IgD-negative memory B cell (primary cell): ENCODE results near the gene PIP4P1. TPM values are rescaled to one million over a fixed set of nuclear protein-coding genes. Genes with fewer than 3 reads are reported as not detected.

Source experiments
- H3K27ac Mint-ChIP-seq, 3 donors: one replicate each; pipeline ENCODE4 v1.8.0; 2020 to 2022; ENCODE audit warnings: mild to moderate bottlenecking in 3 of 3, mixed read lengths in 3 of 3, moderate library complexity in 1 of 3
- H3K27me3 Mint-ChIP-seq: one replicate; pipeline ENCODE4 v1.8.0; 2021; ENCODE audit warnings: mixed read lengths
- H3K36me3 Mint-ChIP-seq: one replicate; pipeline ENCODE4 v1.8.0; 2020; ENCODE audit warnings: mild to moderate bottlenecking, mixed read lengths
- H3K4me1 Mint-ChIP-seq, 3 donors: one replicate each; pipeline ENCODE4 v1.8.0; 2020 to 2022; ENCODE audit warnings: mixed read lengths in 3 of 3, mild to moderate bottlenecking in 1 of 3
- H3K4me3 Mint-ChIP-seq, 4 donors: one replicate each; pipeline ENCODE4 v1.8.0; 2020 to 2022; ENCODE audit warnings: mild to moderate bottlenecking in 4 of 4, mixed read lengths in 4 of 4, moderate library complexity in 3 of 4
- H3K9me3 Mint-ChIP-seq, 3 donors: one replicate each; pipeline ENCODE4 v1.8.0; 2020 to 2021; ENCODE audit warnings: mixed read lengths in 3 of 3, mild to moderate bottlenecking in 1 of 3
- polyA plus RNA-seq: library from polyadenylated mRNA; unstranded; fragments of 300-500 nt; fragmentation: Illumina TruSeq; gene quantifications from one replicate; pipeline ENCODE4 v1.2.3, GENCODE V29; 2021

The PIP4P1 gene
- polyA plus RNA-seq, 1 donor from 2014 or later: 63.7 TPM

DNA sequence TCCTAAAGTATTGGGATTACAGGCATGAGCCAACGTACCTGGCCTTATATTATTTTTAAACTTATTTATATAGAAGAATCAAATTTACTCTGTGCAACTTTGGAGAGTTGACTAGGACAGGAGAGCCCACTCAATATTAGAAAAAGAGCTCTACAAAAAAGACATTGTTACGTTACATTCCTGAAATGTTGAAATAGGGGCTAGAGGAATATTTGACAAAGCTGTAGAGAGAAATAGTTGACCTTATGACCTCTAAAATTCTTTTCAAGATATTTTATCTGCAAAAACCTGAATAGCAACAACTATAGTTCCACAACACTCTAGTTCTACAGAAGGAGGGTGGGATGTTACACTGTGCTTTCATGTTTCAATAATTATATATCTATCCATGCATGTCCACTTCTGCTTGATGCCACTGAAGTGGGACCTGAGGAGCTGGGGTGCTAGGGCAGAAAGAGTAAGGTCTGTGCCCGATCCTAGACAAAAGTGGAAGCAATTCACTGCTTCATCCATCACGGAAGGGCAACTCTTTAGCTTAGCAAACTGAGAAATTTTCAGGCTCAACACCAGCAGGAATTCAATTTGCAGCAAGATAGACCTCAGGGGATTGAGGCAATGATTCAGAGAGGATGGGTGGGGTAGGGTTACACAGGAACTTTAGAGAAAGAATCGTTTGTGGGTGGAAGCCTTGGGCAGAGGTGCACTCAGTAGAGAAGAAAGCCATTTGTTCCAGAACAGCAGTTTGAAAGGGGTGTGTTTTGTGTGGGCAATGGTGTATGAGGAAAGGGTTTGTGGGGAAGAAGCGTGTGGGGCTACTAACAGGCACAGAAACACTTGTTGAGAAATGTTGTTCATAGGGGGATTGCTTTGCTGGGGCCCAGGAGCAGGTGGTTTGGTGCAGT, 28.1 kb upstream of the PIP4P1 start:
- Mint-ChIP-seq H3K36me3 (peaks cover 2% of the 10 kb centered on the region), H3K4me1 (peaks cover 40 to 59% (median 48%) of the 10 kb centered on the region in 3 donors), H3K27me3 (peaks cover 2% of the 10 kb centered on the region), H3K27ac (peak overlapping the region; percentile 4 to 92 (median 13)), H3K9me3 (no peaks in the 10 kb centered on the region), H3K4me3 (peak overlapping the region; percentile 25 to 77 (median 73))

DNA sequence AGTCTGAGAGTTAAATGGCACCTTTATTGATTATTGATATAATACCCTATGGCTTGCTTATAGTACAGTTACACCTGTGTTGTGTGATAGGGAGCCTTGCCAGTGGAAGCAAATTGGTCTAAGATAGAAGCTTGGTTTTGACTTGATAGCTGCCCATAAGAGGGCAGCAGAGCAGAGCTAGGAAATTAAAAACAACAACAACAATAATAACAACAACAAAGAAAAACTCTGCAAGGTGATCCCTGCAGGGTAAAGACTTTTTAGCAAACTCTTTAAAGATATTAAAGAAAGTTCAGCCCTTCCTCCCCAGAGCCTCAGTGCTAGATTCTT, 26.1 kb upstream of the PIP4P1 start:
- Mint-ChIP-seq H3K4me1 (peaks cover 32 to 49% (median 41%) of the 10 kb centered on the region in 3 donors), H3K27me3 (peaks cover 2% of the 10 kb centered on the region), H3K27ac (peak overlapping the region in 1 of 3 donors; percentile 20)

DNA sequence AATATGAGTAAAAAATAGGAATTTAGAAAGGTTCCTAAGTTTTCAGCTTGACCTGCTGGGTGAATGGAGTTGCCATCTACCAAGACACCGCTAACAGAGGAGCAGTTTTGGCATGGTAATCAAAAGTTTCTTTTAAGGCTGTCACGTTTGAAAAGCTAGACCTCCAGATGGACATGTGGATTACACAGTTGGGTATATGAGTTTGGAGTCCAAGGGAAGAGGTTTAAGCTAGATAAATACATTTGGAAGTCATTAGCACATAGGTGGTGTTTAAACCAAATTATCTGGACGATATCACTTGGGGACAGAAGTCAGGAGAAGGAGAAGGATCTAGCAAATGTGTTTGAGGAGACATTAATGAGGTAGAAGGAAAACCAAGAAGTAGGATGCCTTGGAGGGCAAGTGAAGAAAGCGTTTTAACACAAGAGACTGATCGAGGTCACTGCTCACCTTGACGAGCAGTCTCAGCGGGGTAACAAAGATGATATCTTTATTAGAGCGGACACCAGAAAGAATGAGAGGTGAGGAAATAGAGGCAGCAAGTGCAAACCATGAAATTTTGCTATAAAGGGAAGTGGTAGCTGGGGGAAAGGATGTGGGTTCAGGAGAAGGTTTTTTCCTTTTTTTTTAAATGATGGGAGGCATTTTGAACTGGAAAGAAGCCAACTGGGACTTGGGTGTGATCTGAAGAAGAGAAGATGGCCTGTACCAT, 25.6 kb upstream of the PIP4P1 start:
- Mint-ChIP-seq H3K36me3 (no peaks in the 10 kb centered on the region), H3K27me3 (peaks cover 2% of the 10 kb centered on the region), H3K27ac (no peak overlapping the region), H3K4me3 (peak overlapping the region in 2 of 4 donors; percentile 0 to 2), H3K9me3 (no peaks in the 10 kb centered on the region), H3K4me1 (peaks cover 32 to 45% (median 41%) of the 10 kb centered on the region in 3 donors)

More for the DNA sequence above, 26.1 kb upstream of the PIP4P1 start:
- H3K36me3 Mint-ChIP-seq: no peaks in the 10 kb centered on the region
- peak overlapping the region in 2 of 4 donors; percentile 0 to 88 for H3K4me3 Mint-ChIP-seq
- H3K9me3 Mint-ChIP-seq: no peaks in the 10 kb centered on the region

DNA sequence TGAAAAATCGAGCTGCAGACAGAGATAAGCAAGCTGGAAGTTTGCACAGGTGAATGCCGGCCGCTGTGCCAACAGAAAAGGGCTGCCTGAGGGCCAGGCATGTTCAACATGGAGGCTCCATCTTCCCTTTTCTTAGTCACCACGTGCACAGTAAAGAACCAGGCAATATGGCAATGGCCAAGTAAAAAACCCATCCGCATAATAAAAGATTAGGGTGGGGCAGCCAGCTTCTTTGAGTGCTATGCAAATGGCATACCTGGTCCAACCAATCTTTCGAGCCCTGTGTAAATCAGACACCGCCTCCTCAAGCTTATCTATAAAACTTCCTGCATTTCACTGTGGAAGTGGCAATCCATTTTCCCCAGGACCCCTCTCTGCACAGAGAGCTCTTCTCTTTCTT, 24.7 kb upstream of the PIP4P1 start:
- H3K27ac Mint-ChIP-seq: peak overlapping the region in 1 of 3 donors; percentile 44
- peaks cover 26 to 38% (median 35%) of the 10 kb centered on the region in 3 donors for H3K4me1 Mint-ChIP-seq
- H3K9me3 Mint-ChIP-seq: no peaks in the 10 kb centered on the region

DNA sequence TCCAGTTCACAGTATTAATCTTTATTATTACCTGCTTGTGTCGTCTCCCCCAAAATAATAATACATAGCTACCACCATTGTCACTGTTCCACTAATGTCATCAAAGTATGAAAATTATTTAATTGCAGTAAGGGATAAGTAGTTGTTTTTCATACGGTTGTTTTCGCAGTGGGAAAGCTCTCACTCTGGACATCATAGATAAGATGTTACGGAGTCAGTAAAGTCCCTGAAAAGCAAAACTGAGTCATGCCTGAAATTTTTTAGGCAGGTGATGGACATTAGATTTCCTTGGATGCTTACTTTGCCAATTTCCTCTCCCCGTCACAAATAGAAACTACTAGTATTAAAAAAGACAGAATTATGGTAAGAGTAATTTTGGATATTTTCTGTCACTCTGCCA, 21.1 kb upstream of the PIP4P1 start:
- Mint-ChIP-seq H3K9me3 (no peaks in the 10 kb centered on the region), H3K36me3 (peaks cover 6% of the 10 kb centered on the region), H3K4me3 (no peak overlapping the region), H3K27me3 (no peaks in the 10 kb centered on the region), H3K27ac (no peak overlapping the region), H3K4me1 (peaks cover 12 to 20% (median 12%) of the 10 kb centered on the region in 3 donors)

More for the DNA sequence above, 24.7 kb upstream of the PIP4P1 start:
- Mint-ChIP-seq H3K36me3 (no peaks in the 10 kb centered on the region), H3K4me3 (no peak overlapping the region), H3K27me3 (peaks cover 2% of the 10 kb centered on the region)

DNA sequence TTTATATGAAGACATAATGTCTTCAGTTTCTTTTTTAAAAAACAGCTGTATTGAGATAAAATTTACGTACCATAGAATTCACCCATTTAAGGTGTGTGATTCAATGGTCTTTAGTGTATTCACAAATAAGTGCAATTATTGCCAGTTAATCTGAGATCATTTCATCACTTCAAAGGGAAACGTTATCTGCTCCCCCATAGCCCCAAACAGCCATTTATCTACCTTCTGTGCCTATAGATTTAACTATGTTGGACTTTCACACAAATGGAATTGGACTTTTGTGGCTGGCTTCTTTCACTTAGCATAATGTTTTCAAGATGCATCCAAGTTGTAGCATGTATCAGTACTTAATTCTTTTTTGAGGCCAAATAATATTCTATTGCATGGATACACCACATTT, 17.7 kb upstream of the PIP4P1 start:
- no peak overlapping the region for H3K27ac Mint-ChIP-seq
- peaks cover 9 to 23% (median 14%) of the 10 kb centered on the region in 3 donors for H3K4me1 Mint-ChIP-seq
- peaks cover 14% of the 10 kb centered on the region for H3K36me3 Mint-ChIP-seq
- H3K9me3 Mint-ChIP-seq: no peaks in the 10 kb centered on the region
- H3K4me3 Mint-ChIP-seq: no peak overlapping the region
- H3K27me3 Mint-ChIP-seq: no peaks in the 10 kb centered on the region

DNA sequence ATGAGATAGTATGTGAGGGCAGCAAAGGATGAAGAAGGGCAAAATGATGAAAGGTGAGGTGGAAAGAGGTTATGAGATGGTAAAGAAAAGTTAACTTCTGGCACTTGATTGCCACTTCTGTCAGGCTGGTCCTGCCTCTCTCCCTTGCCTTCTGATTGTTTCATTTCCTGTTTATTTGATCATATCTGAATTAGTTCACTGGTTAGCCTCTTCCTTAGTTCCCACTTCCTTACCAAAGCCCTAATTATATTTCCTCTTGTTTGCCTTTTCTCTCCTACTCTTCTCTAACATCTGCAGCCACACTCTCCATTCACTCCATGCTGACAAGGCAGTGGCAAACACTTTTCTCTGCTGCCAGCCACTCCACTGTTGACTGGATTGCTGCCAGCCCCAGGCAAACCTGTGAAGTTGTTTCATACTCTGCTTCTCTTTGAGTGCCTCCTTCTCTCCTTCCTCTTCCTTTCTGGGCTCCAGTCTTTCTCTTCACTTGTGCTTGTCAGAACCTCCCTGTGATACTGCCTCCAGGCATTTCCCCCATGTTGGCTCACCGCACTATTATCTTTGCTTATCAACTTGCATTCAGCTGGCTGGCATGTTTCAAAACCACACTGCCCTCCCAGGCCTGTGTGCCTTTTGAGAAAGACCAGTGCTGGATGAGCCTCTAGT, 16.1 kb upstream of the PIP4P1 start:
- H3K36me3 Mint-ChIP-seq: peaks cover 15% of the 10 kb centered on the region

DNA sequence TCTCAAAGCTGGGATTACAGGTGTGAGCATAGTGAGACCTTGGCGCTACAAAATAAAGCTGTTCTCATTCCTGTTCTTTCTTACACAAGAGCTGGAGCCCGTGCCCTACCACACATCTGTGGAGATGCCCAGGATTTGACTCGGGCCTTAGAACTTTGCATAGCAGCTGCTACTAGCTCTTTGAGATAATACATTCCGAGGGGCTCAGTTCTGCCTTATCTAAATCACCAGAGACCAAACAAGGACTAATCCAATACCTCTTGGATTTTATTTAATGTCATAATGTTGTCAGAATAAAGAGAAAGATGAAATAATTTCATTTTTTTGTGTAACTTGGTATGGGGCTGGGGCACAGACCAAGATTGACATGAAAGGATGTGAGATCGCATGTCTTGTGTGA, 15.5 kb upstream of the PIP4P1 start:
- Mint-ChIP-seq H3K27me3 (no peaks in the 10 kb centered on the region), H3K27ac (peak overlapping the region; percentile 1 to 91 (median 10)), H3K36me3 (peaks cover 15% of the 10 kb centered on the region), H3K4me3 (peak overlapping the region; percentile 4 to 59 (median 38)), H3K4me1 (peaks cover 16 to 29% (median 21%) of the 10 kb centered on the region in 3 donors), H3K9me3 (no peaks in the 10 kb centered on the region)

More for the DNA sequence above, 16.1 kb upstream of the PIP4P1 start:
- Mint-ChIP-seq H3K4me3 (peak overlapping the region; percentile 4 to 83 (median 50)), H3K4me1 (peaks cover 10 to 23% (median 16%) of the 10 kb centered on the region in 3 donors), H3K27ac (peak overlapping the region; percentile 1 to 91 (median 10)), H3K27me3 (no peaks in the 10 kb centered on the region), H3K9me3 (no peaks in the 10 kb centered on the region)

DNA sequence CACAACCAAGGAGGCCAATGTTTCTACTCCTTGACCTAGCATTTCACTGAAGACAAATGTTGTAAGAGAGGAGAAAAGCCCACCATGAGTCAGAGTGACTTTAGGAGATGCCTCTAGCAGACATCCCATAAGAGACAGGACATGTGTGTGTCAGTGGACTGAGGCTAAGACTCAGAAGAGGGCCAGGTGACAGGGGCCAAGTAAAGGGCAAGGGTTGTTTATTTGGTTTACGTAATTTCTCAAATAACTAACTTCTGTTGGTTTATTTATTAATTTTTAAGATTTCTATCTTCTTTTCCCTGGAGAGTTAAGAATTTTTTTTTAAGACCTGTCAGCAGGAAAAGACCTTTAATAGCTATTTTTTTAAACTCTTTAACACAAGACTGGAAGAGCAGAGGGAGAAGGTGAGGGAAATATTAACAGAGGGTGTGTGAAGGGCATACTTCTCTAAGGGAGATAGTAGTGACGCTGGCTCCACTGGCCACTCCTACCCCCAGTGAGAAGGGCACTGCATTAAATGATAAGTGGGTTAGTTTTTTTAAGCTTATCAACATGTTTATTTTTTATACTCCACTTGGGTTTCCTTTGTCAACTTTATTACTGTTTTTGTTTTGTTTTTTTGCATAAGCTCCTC, 11.4 kb upstream of the PIP4P1 start:
- H3K36me3 Mint-ChIP-seq: peaks cover 16% of the 10 kb centered on the region
- H3K27me3 Mint-ChIP-seq: no peaks in the 10 kb centered on the region
- H3K9me3 Mint-ChIP-seq: no peaks in the 10 kb centered on the region
- H3K4me3 Mint-ChIP-seq: peak overlapping the region in 2 of 4 donors; percentile 70 to 82
- H3K4me1 Mint-ChIP-seq: peaks cover 35 to 40% (median 37%) of the 10 kb centered on the region in 3 donors
- H3K27ac Mint-ChIP-seq: peak overlapping the region in 1 of 3 donors; percentile 5

DNA sequence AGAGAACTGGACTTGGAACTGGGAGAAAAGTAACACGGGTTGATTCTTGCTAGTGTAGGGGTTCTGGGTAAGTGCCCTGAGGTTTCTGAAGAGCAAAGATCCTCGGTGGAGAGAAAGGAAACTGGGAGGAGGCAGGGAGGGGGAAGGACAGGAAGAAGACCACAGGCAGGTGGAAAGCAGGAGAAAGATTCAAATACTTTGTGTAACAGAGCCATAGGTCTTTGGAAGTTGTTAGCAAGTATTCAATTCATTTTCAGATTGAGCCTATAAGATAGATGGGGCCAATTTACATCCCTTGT, 9.3 kb upstream of the PIP4P1 start:
- no peaks in the 10 kb centered on the region for H3K27me3 Mint-ChIP-seq
- peaks cover 11% of the 10 kb centered on the region for H3K36me3 Mint-ChIP-seq
- H3K4me3 Mint-ChIP-seq: peak overlapping the region; percentile 93 to 100 (median 98)
- H3K4me1 Mint-ChIP-seq: peaks cover 24 to 30% (median 26%) of the 10 kb centered on the region in 3 donors
- H3K27ac Mint-ChIP-seq: peak overlapping the region; percentile 76 to 96 (median 76)
- no peaks in the 10 kb centered on the region for H3K9me3 Mint-ChIP-seq

DNA sequence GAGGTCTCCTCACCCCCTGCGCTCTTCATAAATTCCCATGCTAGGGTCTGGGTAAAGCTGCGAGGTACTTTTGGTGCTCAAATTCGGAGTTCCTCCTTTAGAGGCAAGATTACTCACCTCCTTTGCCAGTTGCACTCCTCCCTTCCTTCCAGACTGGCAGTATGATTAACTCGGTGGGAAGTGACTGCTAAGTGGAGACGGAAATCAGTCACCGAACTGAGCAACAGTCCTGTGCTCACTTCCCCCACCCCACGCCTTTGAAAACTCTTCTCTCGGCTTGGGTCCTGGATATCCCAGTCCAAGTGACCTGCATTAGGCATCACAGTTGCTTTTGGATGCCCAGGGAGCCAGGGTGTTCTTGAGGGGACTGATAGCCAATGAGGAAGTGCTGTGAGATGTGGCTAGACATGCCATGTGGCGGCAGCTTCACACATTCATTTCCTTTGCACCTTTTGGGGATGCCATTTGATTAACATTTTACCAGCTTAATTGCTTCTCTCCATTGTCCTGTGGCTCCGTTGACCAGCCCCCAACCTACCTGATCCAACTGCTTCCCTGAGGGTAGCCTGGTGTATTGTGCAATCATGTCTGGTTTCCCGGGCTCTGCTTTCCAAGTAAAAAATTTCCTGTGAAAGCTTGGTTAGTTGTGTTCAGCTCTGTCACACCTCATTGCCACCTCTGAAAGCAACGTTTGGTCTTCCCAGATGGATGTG, 8.8 kb upstream of the PIP4P1 start:
- Mint-ChIP-seq H3K36me3 (peaks cover 11% of the 10 kb centered on the region), H3K9me3 (no peaks in the 10 kb centered on the region), H3K27ac (peak overlapping the region; percentile 76 to 96 (median 76)), H3K4me3 (peak overlapping the region; percentile 93 to 100 (median 98)), H3K4me1 (peaks cover 23 to 30% (median 26%) of the 10 kb centered on the region in 3 donors), H3K27me3 (no peaks in the 10 kb centered on the region)

DNA sequence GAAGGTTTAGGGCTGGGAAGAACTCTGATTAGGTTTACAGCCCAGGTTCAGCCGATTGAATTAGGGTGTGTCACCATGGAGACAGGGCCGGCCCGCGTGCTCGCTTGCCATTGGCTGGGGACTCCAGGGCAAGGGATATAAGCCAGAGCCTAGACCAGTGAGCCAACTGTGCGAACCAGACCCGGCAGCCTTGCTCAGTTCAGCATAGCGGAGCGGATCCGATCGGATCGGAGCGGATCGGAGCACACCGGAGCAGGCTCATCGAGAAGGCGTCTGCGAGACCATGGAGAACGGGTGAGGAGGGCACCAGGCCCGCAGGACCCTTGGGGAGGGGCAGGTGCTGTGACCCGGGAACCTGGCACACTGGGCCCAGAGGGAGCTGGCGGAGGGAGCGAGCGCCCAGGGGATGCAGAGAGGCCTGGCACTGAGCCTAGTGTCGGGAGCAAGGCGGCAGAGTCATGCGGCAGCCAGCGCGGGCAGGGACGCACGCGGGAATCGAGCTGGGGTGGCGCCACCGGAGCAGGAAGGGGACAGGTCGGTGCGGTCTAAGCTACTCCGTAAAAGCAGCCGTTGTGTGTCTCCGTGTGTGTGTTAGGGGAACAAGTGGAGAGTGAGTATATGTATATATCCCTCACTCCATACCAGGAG, 8.1 kb upstream of the PIP4P1 start, which contains the start of gene PNP:
TSS of gene PNP (plus strand) at position 165 of the 648 bp plus-strand sequence. CDS start at position 284, 119 bp downstream.
- Mint-ChIP-seq H3K4me1 (peaks cover 26 to 30% (median 27%) of the 10 kb centered on the region in 3 donors), H3K9me3 (no peaks in the 10 kb centered on the region), H3K27me3 (no peaks in the 10 kb centered on the region), H3K36me3 (peaks cover 10% of the 10 kb centered on the region), H3K27ac (peak within 1 kb of the TSS; percentile 76 to 96 (median 76)), H3K4me3 (peak within 1 kb of the TSS; percentile 93 to 100 (median 98))

DNA sequence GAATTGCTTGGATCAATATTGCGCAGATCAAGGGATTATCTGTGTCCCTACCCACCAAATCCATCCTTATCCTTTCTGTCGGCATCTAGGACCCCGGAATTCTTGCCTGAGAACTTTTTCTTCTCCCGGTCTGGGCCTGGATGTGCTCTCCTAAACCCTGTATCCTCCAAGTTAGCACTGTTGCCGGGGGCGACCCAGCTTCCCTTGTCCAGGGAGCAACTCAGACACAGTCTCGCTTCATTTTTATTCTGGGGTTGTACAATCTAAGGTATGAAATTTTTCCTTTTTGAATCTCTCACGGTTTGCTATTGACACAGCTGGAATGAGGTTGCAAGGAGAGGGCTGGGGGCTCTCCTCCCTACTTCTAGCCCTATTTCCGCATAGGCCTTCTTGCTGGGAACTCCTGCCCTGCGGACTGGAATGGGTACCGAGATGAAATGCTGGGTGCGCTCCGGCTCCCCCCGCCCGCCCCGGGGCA, 7.6 kb upstream of the PIP4P1 start:
- Mint-ChIP-seq H3K27ac (peak overlapping the region; percentile 76 to 96 (median 76)), H3K27me3 (no peaks in the 10 kb centered on the region), H3K36me3 (peaks cover 5% of the 10 kb centered on the region), H3K4me1 (peaks cover 26 to 30% (median 28%) of the 10 kb centered on the region in 3 donors), H3K4me3 (peak overlapping the region; percentile 93 to 100 (median 98)), H3K9me3 (no peaks in the 10 kb centered on the region)
